HG02943 (cell line): ENCODE measurements around the gene GNB2.

Experiments used
- ATAC-seq: cut with Tn5 transposase; IDR thresholded peaks from one replicate; pipeline ENCODE4 v1.9.1; 2021; ENCODE audit warnings: mild to moderate bottlenecking, low read depth, moderate library complexity; ENCODE audit not compliant: unreplicated experiment

Gene GNB2

GRCh38 chr7:100673302-100673941, at the start of gene GNB2:
GNB2 (plus strand) TSS chr7:100673740; CDS start chr7:100676266, 2,526 bp downstream.
- peak; percentile 49 for ATAC-seq

- ATAC-seq = no peak
These were observed 49.4 kb upstream of the GNB2 start for GRCh38 chr7:100623951-100624824.

- ATAC-seq = no peak
These were observed 47.5 kb upstream of the GNB2 start for GRCh38 chr7:100626055-100626454.

GRCh38 chr7:100626530-100627237, 46.9 kb upstream of the GNB2 start:
- ATAC-seq = no peak

- ATAC-seq = no peak
These were observed 46.3 kb upstream of the GNB2 start for GRCh38 chr7:100627238-100627549.

- ATAC-seq = no peak
These were observed 44.3 kb upstream of the GNB2 start for GRCh38 chr7:100629117-100629716.

- no peak for ATAC-seq
These were observed 43.5 kb upstream of the GNB2 start for GRCh38 chr7:100630066-100630465.

- no peak for ATAC-seq
These were observed 40.4 kb upstream of the GNB2 start for GRCh38 chr7:100632951-100633717.

GRCh38 chr7:100639995-100640516, 33.5 kb upstream of the GNB2 start:
- ATAC-seq = no peak

- no peak for ATAC-seq
These were observed 32.8 kb upstream of the GNB2 start for GRCh38 chr7:100640517-100641440.

- no peak for ATAC-seq
These were observed 32.1 kb upstream of the GNB2 start, which contains the start of gene TFR2 for GRCh38 chr7:100641463-100641859. TFR2 (minus strand) TSS chr7:100641552; CDS start chr7:100641509, 43 bp downstream.

GRCh38 chr7:100641860-100642533, 31.5 kb upstream of the GNB2 start:
- ATAC-seq = no peak

- no peak for ATAC-seq
These were observed 31.0 kb upstream of the GNB2 start for GRCh38 chr7:100642534-100642907.

- no peak for ATAC-seq
These were observed 23.5 kb upstream of the GNB2 start for GRCh38 chr7:100649826-100650565.

GRCh38 chr7:100654908-100655831, 18.4 kb upstream of the GNB2 start:
- ATAC-seq = no peak

GRCh38 chr7:100655908-100656674, 17.4 kb upstream of the GNB2 start, which contains the start of gene ACTL6B:
ACTL6B (minus strand) TSS chr7:100656448; CDS start chr7:100656354, 94 bp downstream.
- ATAC-seq = no peak
